Gastrocnemius medialis (tissue), 4 donors: Measurements from ENCODE around the gene MAP3K4.

Experiments used
- POLR2A ChIP-seq, 2 donors: fragments of 450-650 bp; IDR thresholded peaks; one replicate each; pipeline ENCODE4 v1.6.1; 2017; ENCODE audit warnings: antibody characterized with exemption in 2 of 2, mild to moderate bottlenecking in 2 of 2, moderate library complexity in 2 of 2
- TF ChIP-seq, protein P1 (sequence below), 5 experiments: fragments of 450-650 bp in 3 of 5; fragments of 200-600 bp in 2 of 5; sonication (generic) in 2 of 5; IDR thresholded peaks in 4 of 5; conservative IDR thresholded peaks in 1 of 5; 1 replicate in 4 of 5; 2 replicates in 1 of 5; pipeline ENCODE4 v1.5.1; 2016 to 2019; ENCODE audit warnings: antibody characterized with exemption in 5 of 5, mild to moderate bottlenecking in 3 of 5, moderate library complexity in 3 of 5

DNA sequence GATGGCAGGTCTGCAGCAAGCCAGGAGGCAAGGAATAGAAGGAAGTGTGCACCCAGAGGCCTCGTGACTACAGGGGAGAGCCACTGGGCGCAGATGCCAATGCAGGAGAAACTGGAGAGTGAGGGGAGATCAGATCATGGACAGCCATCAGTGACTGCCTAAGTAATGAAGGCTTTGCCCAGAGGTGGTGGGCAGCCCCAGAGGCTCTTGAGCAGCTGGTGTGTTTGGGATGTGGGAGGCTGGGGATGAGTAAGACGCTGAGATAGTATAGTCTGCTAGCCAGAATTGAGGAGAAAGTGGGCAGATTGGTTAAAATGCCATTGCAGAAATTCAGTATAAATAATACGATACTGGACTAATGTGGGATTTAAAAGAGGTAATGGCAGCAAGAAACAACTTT is 111.9 kb downstream of the MAP3K4 start:
- TF ChIP-seq, protein P1, sequence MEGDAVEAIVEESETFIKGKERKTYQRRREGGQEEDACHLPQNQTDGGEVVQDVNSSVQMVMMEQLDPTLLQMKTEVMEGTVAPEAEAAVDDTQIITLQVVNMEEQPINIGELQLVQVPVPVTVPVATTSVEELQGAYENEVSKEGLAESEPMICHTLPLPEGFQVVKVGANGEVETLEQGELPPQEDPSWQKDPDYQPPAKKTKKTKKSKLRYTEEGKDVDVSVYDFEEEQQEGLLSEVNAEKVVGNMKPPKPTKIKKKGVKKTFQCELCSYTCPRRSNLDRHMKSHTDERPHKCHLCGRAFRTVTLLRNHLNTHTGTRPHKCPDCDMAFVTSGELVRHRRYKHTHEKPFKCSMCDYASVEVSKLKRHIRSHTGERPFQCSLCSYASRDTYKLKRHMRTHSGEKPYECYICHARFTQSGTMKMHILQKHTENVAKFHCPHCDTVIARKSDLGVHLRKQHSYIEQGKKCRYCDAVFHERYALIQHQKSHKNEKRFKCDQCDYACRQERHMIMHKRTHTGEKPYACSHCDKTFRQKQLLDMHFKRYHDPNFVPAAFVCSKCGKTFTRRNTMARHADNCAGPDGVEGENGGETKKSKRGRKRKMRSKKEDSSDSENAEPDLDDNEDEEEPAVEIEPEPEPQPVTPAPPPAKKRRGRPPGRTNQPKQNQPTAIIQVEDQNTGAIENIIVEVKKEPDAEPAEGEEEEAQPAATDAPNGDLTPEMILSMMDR (IDR thresholded peaks at IDR 0.05 in 4 of 5, conservative IDR thresholded peaks at IDR 0.05 in 1 of 5), result no peak
- no peak for TF ChIP-seq POLR2A (IDR thresholded peaks at IDR 0.05)
